ENCODE data around the gene TBXAS1. TPM values are rescaled to one million over a fixed set of nuclear protein-coding genes. Genes with fewer than 3 reads are reported as not detected.

TBXAS1 gene
- total RNA-seq, 1 experiment from 2014 or later = 2.2 TPM

- peaks cover 8% of the 10 kb centered on the region; the same call in 1 of the 2 replicates for H3K9me3 ChIP-seq (ENCODE audit: insufficient read depth, low read depth)
- DNase-seq = no peak
- intact Hi-C loops (cut with micrococcal nuclease; ENCODE audit: unreplicated experiment) = no loop called here
- no peak overlapping the region for H2AFZ ChIP-seq
- H3K27ac ChIP-seq = no peak overlapping the region
- TF ChIP-seq EZH2 (IDR thresholded peaks at IDR 0.05; ENCODE audit: low read depth) (no peak), CTCF (conservative IDR thresholded peaks at IDR 0.05) (no peak)
- no peaks in the 10 kb centered on the region for H3K36me3 ChIP-seq (ENCODE audit: low read depth)
- no peak overlapping the region for H3K4me2 ChIP-seq
- H3F3A ChIP-seq (ENCODE audit: insufficient read depth, low read depth) = no peaks in the 10 kb centered on the region
- H3K9me2 ChIP-seq (ENCODE audit: insufficient read depth) = no peaks in the 10 kb centered on the region
- POLR2A ChIA-PET (ENCODE audit: unreplicated experiment) = no interaction called here
- BruUV-seq (replicated peaks) = no TSS peak
- peaks cover 24% of the 10 kb centered on the region; the same call in 1 of the 2 replicates for H3K27me3 ChIP-seq (ENCODE audit: insufficient read depth, low read depth)
- H3K79me2 ChIP-seq (ENCODE audit: low read depth) = no peaks in the 10 kb centered on the region
- H3K4me3 ChIP-seq = no peak overlapping the region
- H3K4me1 ChIP-seq (replicated peaks; ENCODE audit: insufficient read depth) = no peaks in the 10 kb centered on the region
- CTCF ChIA-PET = no interaction called here
- no peaks in the 10 kb centered on the region for H4K20me1 ChIP-seq (ENCODE audit: insufficient read depth)
These were observed 15.4 kb upstream of the TBXAS1 start for GRCh38 chr7:139813689-139814088.

GRCh38 chr7:139817249-139817648 is 11.8 kb upstream of the TBXAS1 start:
- CTCF ChIA-PET = no interaction called here
- Histone ChIP-seq H3K36me3 (ENCODE audit: low read depth) (no peaks in the 10 kb centered on the region), H3K27ac (no peak overlapping the region), H2AFZ (no peak overlapping the region), H3K9me2 (ENCODE audit: insufficient read depth) (no peaks in the 10 kb centered on the region), H3K4me3 (no peak overlapping the region), H3F3A (ENCODE audit: insufficient read depth, low read depth) (no peaks in the 10 kb centered on the region), H3K27me3 (ENCODE audit: insufficient read depth, low read depth) (peaks cover 42% of the 10 kb centered on the region), H3K9me3 (ENCODE audit: insufficient read depth, low read depth) (peaks cover 8% of the 10 kb centered on the region; the same call in 1 of the 2 replicates), H3K4me1 (replicated peaks; ENCODE audit: insufficient read depth) (no peaks in the 10 kb centered on the region), H3K79me2 (ENCODE audit: low read depth) (no peaks in the 10 kb centered on the region), H3K4me2 (no peak overlapping the region), H4K20me1 (ENCODE audit: insufficient read depth) (no peaks in the 10 kb centered on the region)
- intact Hi-C loops (cut with micrococcal nuclease; ENCODE audit: unreplicated experiment) = no loop called here
- POLR2A ChIA-PET (ENCODE audit: unreplicated experiment) = no interaction called here
- no peak for DNase-seq
- BruUV-seq (replicated peaks) = no TSS peak
- TF ChIP-seq EZH2 (IDR thresholded peaks at IDR 0.05; ENCODE audit: low read depth) (no peak), CTCF (conservative IDR thresholded peaks at IDR 0.05) (no peak)

GRCh38 chr7:139820089-139820488 is 9.0 kb upstream of the TBXAS1 start:
- ChIA-PET CTCF (no interaction called here), POLR2A (ENCODE audit: unreplicated experiment) (no interaction called here)
- no peak overlapping the region for H3K4me2 ChIP-seq
- H3K4me1 ChIP-seq (replicated peaks; ENCODE audit: insufficient read depth) = no peaks in the 10 kb centered on the region
- H2AFZ ChIP-seq = no peak overlapping the region
- DNase-seq = no peak
- peaks cover 64% of the 10 kb centered on the region for H3K27me3 ChIP-seq (ENCODE audit: insufficient read depth, low read depth)
- no peaks in the 10 kb centered on the region for H4K20me1 ChIP-seq (ENCODE audit: insufficient read depth)
- intact Hi-C loops (cut with micrococcal nuclease; ENCODE audit: unreplicated experiment) = no loop called here
- no peaks in the 10 kb centered on the region for H3K36me3 ChIP-seq (ENCODE audit: low read depth)
- no peaks in the 10 kb centered on the region for H3K9me2 ChIP-seq (ENCODE audit: insufficient read depth)
- H3K79me2 ChIP-seq (ENCODE audit: low read depth) = no peaks in the 10 kb centered on the region
- H3K4me3 ChIP-seq = no peak overlapping the region
- BruUV-seq (replicated peaks) = no TSS peak
- TF ChIP-seq EZH2 (IDR thresholded peaks at IDR 0.05; ENCODE audit: low read depth) (no peak), CTCF (conservative IDR thresholded peaks at IDR 0.05) (no peak)
- no peak overlapping the region for H3K27ac ChIP-seq
- H3F3A ChIP-seq (ENCODE audit: insufficient read depth, low read depth) = no peaks in the 10 kb centered on the region
- peaks cover 8% of the 10 kb centered on the region; the same call in 1 of the 2 replicates for H3K9me3 ChIP-seq (ENCODE audit: insufficient read depth, low read depth)
